Measurements from ENCODE around the gene C6orf52. TPM values are rescaled to one million over a fixed set of nuclear protein-coding genes. Genes with fewer than 3 reads are reported as not detected.

The C6orf52 gene
- total and polyA plus RNA-seq, 9 of the 15 experiments (the other 6 are each of a cell fraction or from before 2014, with no cell fraction given) = 6.7 to 37.0 (median 11.1) TPM

GRCh38 chr6:10694302-10695085 is at the start of gene C6orf52, which contains the start of gene PAK1IP1 (continued):
- TF ChIP-seq POLR2G (IDR thresholded peaks at IDR 0.05; ENCODE audit: low read depth, low read length) (peak; percentile 91), RREB1 (CRISPR knock-in tag; IDR thresholded peaks at IDR 0.05) (0 out of 2 replicates have a peak, but pooled peaks have one; percentile 26), ZFX (CRISPR knock-in tag; IDR thresholded peaks at IDR 0.05) (peak; percentile 79), FOXJ3 (CRISPR knock-in tag; IDR thresholded peaks at IDR 0.05) (no peak), BRF1 (IDR thresholded peaks at IDR 0.05; ENCODE audit: borderline replicate concordance, extremely low read depth, insufficient read length) (no peak), CBFA2T2 (conservative IDR thresholded peaks at IDR 0.05) (0 out of 2 replicates have a peak, but pooled peaks have one; percentile 5), EWSR1 (IDR thresholded peaks at IDR 0.05; ENCODE audit: borderline replicate concordance, low read depth, partially characterized antibody) (no peak), MAX (CRISPR knock-in tag; IDR thresholded peaks at IDR 0.05) (peak; percentile 97), DPF2 (IDR thresholded peaks at IDR 0.05) (peak; percentile 66), ZNF644 (tag; IDR thresholded peaks at IDR 0.05; ENCODE audit: low read depth) (0 out of 2 replicates have a peak, but pooled peaks have one; percentile 65), ZBTB40 (IDR thresholded peaks at IDR 0.05) (peak; percentile 96), ZBTB40 (CRISPR knock-in tag; IDR thresholded peaks at IDR 0.05) (no peak)
